ENCODE results near the gene PSME3. TPM values are rescaled to one million over a fixed set of nuclear protein-coding genes. Genes with fewer than 3 reads are reported as not detected.

Gene PSME3
- total RNA-seq, 1 experiment from 2014 or later = 120 TPM

DNA sequence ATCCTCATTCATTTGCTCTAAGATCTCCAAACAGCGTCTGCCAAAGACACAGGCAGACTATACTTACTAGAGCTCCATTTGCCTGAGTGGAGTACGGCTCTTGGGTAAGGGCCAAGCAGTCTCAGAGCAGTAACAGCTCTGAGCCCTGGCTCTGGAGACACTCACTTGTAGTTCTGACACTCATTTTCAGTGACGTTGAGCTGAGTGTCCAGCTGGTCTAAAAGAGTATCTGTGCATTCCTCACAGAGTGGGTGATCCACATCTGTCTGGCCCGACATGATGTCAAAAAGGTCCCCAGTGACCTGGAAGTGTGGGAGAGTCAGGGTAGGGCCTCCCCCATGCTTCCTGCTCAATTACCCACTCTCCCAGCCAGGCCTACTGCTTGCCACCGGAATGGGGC lies 14.8 kb upstream of the PSME3 start:
- Histone ChIP-seq H3K4me3 (ENCODE audit: low read depth, low read length, poor library complexity, severe bottlenecking) (no peak overlapping the region), H3K27ac (ENCODE audit: low read depth, low read length, poor library complexity, severe bottlenecking) (no peak overlapping the region), H3K4me1 (ENCODE audit: insufficient read depth, low read length, poor library complexity, severe bottlenecking) (peaks cover 6% of the 10 kb centered on the region), H3K9me3 (ENCODE audit: low read depth, low read length, poor library complexity, severe bottlenecking) (no peaks in the 10 kb centered on the region), H3K36me3 (ENCODE audit: insufficient read depth, low read length, poor library complexity, severe bottlenecking) (peaks cover 13% of the 10 kb centered on the region), H3K27me3 (replicated peaks; ENCODE audit: insufficient read depth, low read depth, low read length, poor library complexity) (no peaks in the 10 kb centered on the region)
- CTCF ChIA-PET = no interaction called here
- TF ChIP-seq EZH2 (IDR thresholded peaks at IDR 0.05; ENCODE audit: borderline replicate concordance, low read depth, low read length, poor library complexity, severe bottlenecking) (no peak), CTCF (conservative IDR thresholded peaks at IDR 0.05; ENCODE audit: low read depth, low read length) (no peak)
- intact Hi-C loops (cut with micrococcal nuclease; ENCODE audit: unreplicated experiment) = no loop called here
- no peak for DNase-seq (ENCODE audit: low spot score)
- POLR2A ChIA-PET (ENCODE audit: low non-redundant PET) = no interaction called here
- no TSS peak for BruUV-seq (replicated peaks)

DNA sequence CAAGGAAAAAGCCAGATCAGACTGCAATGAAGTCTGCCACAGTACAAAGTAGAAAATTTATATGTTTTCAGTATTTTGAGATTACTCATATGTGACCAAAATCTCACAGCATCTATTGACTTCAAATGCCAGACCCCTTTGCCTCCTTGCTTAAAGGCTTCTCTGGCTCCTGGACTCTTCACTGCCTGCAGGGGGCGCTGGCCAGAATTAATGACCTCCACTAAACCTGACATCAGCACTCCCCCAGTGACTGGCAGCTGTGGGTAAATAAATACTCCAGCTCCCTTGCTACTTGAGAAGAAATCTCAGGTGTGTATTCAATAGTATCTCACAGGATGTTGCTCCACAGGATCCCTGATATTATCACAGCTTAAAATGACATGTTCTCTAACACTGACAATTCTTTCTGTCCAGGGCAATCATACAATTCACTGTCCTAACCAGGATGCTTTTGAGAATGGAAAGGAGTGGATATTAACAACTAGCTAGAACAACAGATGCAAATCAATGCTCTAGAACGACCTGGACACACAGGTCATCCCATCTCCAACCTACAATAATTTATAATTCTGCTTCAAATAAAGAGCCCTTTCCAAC lies 13.2 kb upstream of the PSME3 start:
- POLR2A ChIA-PET (ENCODE audit: low non-redundant PET) = no interaction called here
- Histone ChIP-seq H3K9me3 (ENCODE audit: low read depth, low read length, poor library complexity, severe bottlenecking) (no peaks in the 10 kb centered on the region), H3K4me3 (ENCODE audit: low read depth, low read length, poor library complexity, severe bottlenecking) (no peak overlapping the region), H3K27ac (ENCODE audit: low read depth, low read length, poor library complexity, severe bottlenecking) (no peak overlapping the region), H3K36me3 (ENCODE audit: insufficient read depth, low read length, poor library complexity, severe bottlenecking) (peaks cover 4% of the 10 kb centered on the region), H3K27me3 (replicated peaks; ENCODE audit: insufficient read depth, low read depth, low read length, poor library complexity) (no peaks in the 10 kb centered on the region), H3K4me1 (ENCODE audit: insufficient read depth, low read length, poor library complexity, severe bottlenecking) (peaks cover 6% of the 10 kb centered on the region)
- TF ChIP-seq CTCF (conservative IDR thresholded peaks at IDR 0.05; ENCODE audit: low read depth, low read length) (peak; percentile 66), EZH2 (IDR thresholded peaks at IDR 0.05; ENCODE audit: borderline replicate concordance, low read depth, low read length, poor library complexity, severe bottlenecking) (no peak)
- no TSS peak for BruUV-seq (replicated peaks)
- CTCF ChIA-PET = no interaction called here
- peak; percentile 65 for DNase-seq (ENCODE audit: low spot score)
- intact Hi-C loops (cut with micrococcal nuclease; ENCODE audit: unreplicated experiment) = loop anchor here (10.0 kb wide), 1 partner anchor 95 kb away; no protein-coding TSS in a partner anchor

- ChIA-PET CTCF (no interaction called here), POLR2A (ENCODE audit: low non-redundant PET) (no interaction called here)
- H3K36me3 ChIP-seq (ENCODE audit: insufficient read depth, low read length, poor library complexity, severe bottlenecking) = peaks cover 4% of the 10 kb centered on the region
- no peak for DNase-seq (ENCODE audit: low spot score)
- no peak overlapping the region for H3K4me3 ChIP-seq (ENCODE audit: low read depth, low read length, poor library complexity, severe bottlenecking)
- H3K9me3 ChIP-seq (ENCODE audit: low read depth, low read length, poor library complexity, severe bottlenecking) = no peaks in the 10 kb centered on the region
- no peaks in the 10 kb centered on the region for H3K4me1 ChIP-seq (ENCODE audit: insufficient read depth, low read length, poor library complexity, severe bottlenecking)
- BruUV-seq (replicated peaks) = no TSS peak
- no peak for TF ChIP-seq EZH2 (IDR thresholded peaks at IDR 0.05; ENCODE audit: borderline replicate concordance, low read depth, low read length, poor library complexity, severe bottlenecking)
- TF ChIP-seq CTCF (conservative IDR thresholded peaks at IDR 0.05; ENCODE audit: low read depth, low read length) = no peak
- intact Hi-C loops (cut with micrococcal nuclease; ENCODE audit: unreplicated experiment) = loop anchor here (10.0 kb wide), 1 partner anchor 96 kb away; no protein-coding TSS in a partner anchor
- no peak overlapping the region for H3K27ac ChIP-seq (ENCODE audit: low read depth, low read length, poor library complexity, severe bottlenecking)
- no peaks in the 10 kb centered on the region for H3K27me3 ChIP-seq (replicated peaks; ENCODE audit: insufficient read depth, low read depth, low read length, poor library complexity)
Observed at GRCh38 chr17:42821176-42821575, 12.0 kb upstream of the PSME3 start.

Data from A673 (cell line).